HG03520 (cell line): ENCODE results near the gene EPHB6.

Experiments
- ATAC-seq: cut with Tn5 transposase; IDR thresholded peaks from one replicate; pipeline ENCODE4 v1.9.1; 2021; ENCODE audit warnings: mild to moderate bottlenecking, moderate library complexity; ENCODE audit not compliant: unreplicated experiment

Gene EPHB6

GRCh38 chr7:142832417-142832816 lies 22.5 kb upstream of the EPHB6 start:
- ATAC-seq, result no peak

- ATAC-seq, result peak; percentile 63
Observed at GRCh38 chr7:142833174-142834048, 21.5 kb upstream of the EPHB6 start.

- no peak for ATAC-seq
Observed at GRCh38 chr7:142835487-142835886, 19.4 kb upstream of the EPHB6 start.

- no peak for ATAC-seq
Observed at GRCh38 chr7:142836426-142836825, 18.4 kb upstream of the EPHB6 start.

- ATAC-seq, result no peak
Observed at GRCh38 chr7:142838461-142839213, 16.2 kb upstream of the EPHB6 start.

GRCh38 chr7:142842251-142842766 lies 12.6 kb upstream of the EPHB6 start:
- ATAC-seq, result no peak

GRCh38 chr7:142847353-142847752 lies 7.5 kb upstream of the EPHB6 start:
- ATAC-seq, result no peak

- ATAC-seq, result no peak
Observed at GRCh38 chr7:142851269-142851668, 3.6 kb upstream of the EPHB6 start.

- no peak for ATAC-seq
Observed at GRCh38 chr7:142851919-142852318, 3.0 kb upstream of the EPHB6 start.

- ATAC-seq, result peak; percentile 82
Observed at GRCh38 chr7:142853739-142854371, 1.0 kb upstream of the EPHB6 start.

GRCh38 chr7:142855114-142855743 lies 353 bp downstream of the EPHB6 start:
- ATAC-seq, result no peak

GRCh38 chr7:142855756-142856564 lies 1.1 kb downstream of the EPHB6 start:
- ATAC-seq, result no peak

- no peak for ATAC-seq
Observed at GRCh38 chr7:142856565-142857245, 1.8 kb downstream of the EPHB6 start.

- no peak for ATAC-seq
Observed at GRCh38 chr7:142857625-142858024, 2.7 kb downstream of the EPHB6 start.

- ATAC-seq, result no peak
Observed at GRCh38 chr7:142859411-142859810, 4.5 kb downstream of the EPHB6 start.

- no peak for ATAC-seq
Observed at GRCh38 chr7:142859829-142860228, 5.0 kb downstream of the EPHB6 start.

GRCh38 chr7:142860968-142861367 lies 6.1 kb downstream of the EPHB6 start:
- no peak for ATAC-seq

- no peak for ATAC-seq
Observed at GRCh38 chr7:142862351-142862750, 7.5 kb downstream of the EPHB6 start.

- ATAC-seq, result no peak
Observed at GRCh38 chr7:142862786-142863400, 8.0 kb downstream of the EPHB6 start.
